ENCODE measurements around the gene HES3. TPM values are rescaled to one million over a fixed set of nuclear protein-coding genes. Genes with fewer than 3 reads are reported as not detected.

The HES3 gene
- total and polyA plus RNA-seq, 3 donors from 2014 or later = not detected

DNA sequence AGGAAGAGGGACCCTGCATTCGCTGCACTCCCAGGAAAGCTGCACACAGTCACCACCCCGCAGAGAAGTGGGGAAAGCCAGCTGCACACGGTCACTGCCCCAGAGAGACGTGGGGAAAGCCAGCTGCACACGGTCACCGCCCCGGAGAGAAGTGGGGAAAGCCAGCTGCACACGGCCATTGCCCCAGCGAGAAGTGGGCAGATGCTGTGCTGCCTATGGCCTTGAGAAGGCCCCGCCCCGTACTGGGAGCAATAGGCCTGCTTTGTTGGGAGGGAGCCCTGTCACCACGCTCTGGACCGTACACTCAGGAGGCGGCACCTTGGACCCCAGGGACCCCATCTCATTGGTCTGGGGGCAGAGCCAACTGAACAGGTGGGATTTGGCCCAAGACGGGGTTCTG, 21.2 kb downstream of the HES3 start:
- no peaks in the 10 kb centered on the region for H3K36me3 ChIP-seq (ENCODE audit: low read depth, missing control alignments)
- intact Hi-C loops (cut with DNase I; ENCODE audit: low total_unique reads) = no loop called here
- no peak overlapping the region for H3K4me3 ChIP-seq
- H3K9me3 ChIP-seq = no peaks in the 10 kb centered on the region
- no peaks in the 10 kb centered on the region for H3K27me3 ChIP-seq
- no peak for TF ChIP-seq POLR2A (IDR thresholded peaks at IDR 0.05)
- TF ChIP-seq, protein P1, sequence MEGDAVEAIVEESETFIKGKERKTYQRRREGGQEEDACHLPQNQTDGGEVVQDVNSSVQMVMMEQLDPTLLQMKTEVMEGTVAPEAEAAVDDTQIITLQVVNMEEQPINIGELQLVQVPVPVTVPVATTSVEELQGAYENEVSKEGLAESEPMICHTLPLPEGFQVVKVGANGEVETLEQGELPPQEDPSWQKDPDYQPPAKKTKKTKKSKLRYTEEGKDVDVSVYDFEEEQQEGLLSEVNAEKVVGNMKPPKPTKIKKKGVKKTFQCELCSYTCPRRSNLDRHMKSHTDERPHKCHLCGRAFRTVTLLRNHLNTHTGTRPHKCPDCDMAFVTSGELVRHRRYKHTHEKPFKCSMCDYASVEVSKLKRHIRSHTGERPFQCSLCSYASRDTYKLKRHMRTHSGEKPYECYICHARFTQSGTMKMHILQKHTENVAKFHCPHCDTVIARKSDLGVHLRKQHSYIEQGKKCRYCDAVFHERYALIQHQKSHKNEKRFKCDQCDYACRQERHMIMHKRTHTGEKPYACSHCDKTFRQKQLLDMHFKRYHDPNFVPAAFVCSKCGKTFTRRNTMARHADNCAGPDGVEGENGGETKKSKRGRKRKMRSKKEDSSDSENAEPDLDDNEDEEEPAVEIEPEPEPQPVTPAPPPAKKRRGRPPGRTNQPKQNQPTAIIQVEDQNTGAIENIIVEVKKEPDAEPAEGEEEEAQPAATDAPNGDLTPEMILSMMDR (IDR thresholded peaks at IDR 0.05) = no peak
- peaks cover 11% of the 10 kb centered on the region for H3K4me1 ChIP-seq
- H3K27ac ChIP-seq = no peak overlapping the region
- WGBS, 2 donors = 62 to 87% methylated on average over 9 to 15 of the region's 15 CpGs
- DNase-seq = no peak

DNA sequence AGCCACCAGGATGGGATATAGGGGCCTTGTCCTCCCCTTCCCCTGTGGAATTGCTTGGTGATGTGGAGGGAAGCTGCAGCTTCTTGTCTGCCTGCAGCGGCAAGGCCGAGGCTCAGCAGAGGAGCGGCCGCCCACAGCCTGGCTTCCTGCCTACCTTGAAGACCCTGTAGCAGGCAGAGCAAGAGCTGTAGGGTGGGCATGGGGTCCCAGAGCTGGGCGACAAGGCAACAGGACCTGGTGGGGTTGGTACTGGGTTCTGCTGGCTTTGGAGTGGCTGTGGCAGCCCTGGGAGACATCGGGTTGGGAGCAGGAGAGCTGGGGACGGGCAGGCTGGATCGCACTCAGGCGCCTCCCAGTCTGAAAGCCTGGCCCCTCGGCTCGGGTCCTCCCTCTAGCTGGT, 22.7 kb downstream of the HES3 start:
- TF ChIP-seq, protein P1 (IDR thresholded peaks at IDR 0.05) = no peak
- no peak for TF ChIP-seq POLR2A (IDR thresholded peaks at IDR 0.05)
- no peak overlapping the region for H3K4me3 ChIP-seq
- no peak overlapping the region for H3K27ac ChIP-seq
- no peaks in the 10 kb centered on the region for H3K9me3 ChIP-seq
- 89 to 91% methylated on average over 11 of the region's 11 CpGs for WGBS, 2 donors
- intact Hi-C loops (cut with DNase I; ENCODE audit: low total_unique reads) = no loop called here
- peaks cover 11% of the 10 kb centered on the region for H3K4me1 ChIP-seq
- H3K27me3 ChIP-seq = no peaks in the 10 kb centered on the region
- no peak for DNase-seq
- H3K36me3 ChIP-seq (ENCODE audit: low read depth, missing control alignments) = no peaks in the 10 kb centered on the region

- Histone ChIP-seq H3K27ac (no peak overlapping the region), H3K9me3 (no peaks in the 10 kb centered on the region), H3K4me3 (no peak overlapping the region), H3K27me3 (no peaks in the 10 kb centered on the region), H3K36me3 (ENCODE audit: low read depth, missing control alignments) (no peaks in the 10 kb centered on the region), H3K4me1 (peaks cover 8% of the 10 kb centered on the region)
- no peak for DNase-seq
- 91 to 93% methylated on average over 12 of the region's 12 CpGs for WGBS, 2 donors
- TF ChIP-seq, protein P1 (IDR thresholded peaks at IDR 0.05) = no peak
- TF ChIP-seq POLR2A (IDR thresholded peaks at IDR 0.05) = no peak
- intact Hi-C loops (cut with DNase I; ENCODE audit: low total_unique reads) = no loop called here
Observed at GRCh38 chr1:6267686-6268322, 23.8 kb downstream of the HES3 start.

GRCh38 chr1:6268415-6268814, 24.4 kb downstream of the HES3 start:
- Histone ChIP-seq H3K27me3 (no peaks in the 10 kb centered on the region), H3K9me3 (no peaks in the 10 kb centered on the region), H3K36me3 (ENCODE audit: low read depth, missing control alignments) (no peaks in the 10 kb centered on the region), H3K4me3 (no peak overlapping the region), H3K27ac (no peak overlapping the region), H3K4me1 (peaks cover 2% of the 10 kb centered on the region)
- WGBS, 2 donors = 84 to 98% methylated on average over 7 to 21 of the region's 21 CpGs
- intact Hi-C loops (cut with DNase I; ENCODE audit: low total_unique reads) = no loop called here
- no peak for DNase-seq
- TF ChIP-seq, protein P1 (IDR thresholded peaks at IDR 0.05) = no peak
- no peak for TF ChIP-seq POLR2A (IDR thresholded peaks at IDR 0.05)

DNA sequence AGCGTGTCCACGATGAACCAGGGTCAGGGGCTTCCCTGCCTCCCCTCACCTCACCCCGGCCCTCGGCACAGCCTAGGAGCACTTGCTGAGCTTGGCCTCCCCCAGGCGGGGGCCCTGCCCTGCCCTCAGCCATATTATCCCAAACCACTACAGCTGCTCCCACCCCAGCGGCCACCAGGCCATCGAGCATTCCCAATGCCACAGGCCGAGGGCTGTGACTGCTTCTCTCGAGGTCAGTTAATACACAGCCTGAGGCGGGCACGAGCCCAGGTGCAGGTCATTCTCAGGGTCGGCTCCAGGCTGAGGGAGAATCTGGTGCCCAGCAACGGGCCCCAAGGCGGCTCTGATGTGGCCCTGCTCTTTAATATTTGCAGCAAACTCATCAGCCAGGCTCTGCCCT, 25.3 kb downstream of the HES3 start:
- intact Hi-C loops (cut with DNase I; ENCODE audit: low total_unique reads) = no loop called here
- Histone ChIP-seq H3K36me3 (ENCODE audit: low read depth, missing control alignments) (no peaks in the 10 kb centered on the region), H3K4me1 (no peaks in the 10 kb centered on the region), H3K4me3 (no peak overlapping the region), H3K27me3 (no peaks in the 10 kb centered on the region), H3K9me3 (no peaks in the 10 kb centered on the region), H3K27ac (no peak overlapping the region)
- 83 to 100% methylated on average over 4 to 11 of the region's 14 CpGs for whole genome bisulfite sequencing, 2 donors
- DNase-seq = no peak
- TF ChIP-seq, protein P1 (IDR thresholded peaks at IDR 0.05) = no peak
- no peak for TF ChIP-seq POLR2A (IDR thresholded peaks at IDR 0.05)

Measured in testis (tissue), 3 donors.